Psoas muscle (tissue), 8 donors: ENCODE data around the gene LAMA3. TPM values are rescaled to one million over a fixed set of nuclear protein-coding genes. Genes with fewer than 3 reads are reported as not detected.

Source experiments
- ATAC-seq, 4 donors: fragments of 200-7000 bp; cut with Tn5 transposase; one replicate each; pipeline ENCODE4 v1.9.1; 2020; ENCODE audit warnings: moderate library complexity in 3 of 4, mild to moderate bottlenecking in 2 of 4
- DNase-seq, 2 donors: peaks; one replicate each; pipeline ENCODE4 v3.0.0-alpha.2; 2020
- H3K27ac ChIP-seq: fragments of 200-600 bp; one replicate; pipeline ENCODE4 v1.8.0; 2022
- H3K27me3 ChIP-seq, 3 donors: fragments of 200-600 bp in 1 of 3; one replicate each; pipeline versions ENCODE4 v1.6.1 to v1.8.0; 2013 to 2022; ENCODE audit warnings: low read length in 2 of 3, mild to moderate bottlenecking in 2 of 3, moderate library complexity in 1 of 3; ENCODE audit not compliant: insufficient read depth in 3 of 3
- H3K36me3 ChIP-seq, 2 donors: fragments of 200-600 bp in 1 of 2; one replicate each; pipeline versions ENCODE4 v1.6.1 to v1.8.0; 2013 to 2022; ENCODE audit warnings: low read depth in 1 of 2, mild to moderate bottlenecking in 1 of 2, moderate library complexity in 1 of 2; ENCODE audit not compliant: insufficient read depth in 1 of 2
- H3K4me1 ChIP-seq: fragments of 200-600 bp; one replicate; pipeline ENCODE4 v1.8.0; 2022
- H3K4me3 ChIP-seq: fragments of 200-600 bp; one replicate; pipeline ENCODE4 v1.8.0; 2022; ENCODE audit warnings: mild to moderate bottlenecking
- H3K9me3 ChIP-seq: fragments of 200-600 bp; one replicate; pipeline ENCODE4 v1.8.0; 2022
- CTCF ChIP-seq: fragments of 200-600 bp; IDR thresholded peaks from one replicate; pipeline ENCODE4 v1.8.0; 2022; ENCODE audit warnings: antibody characterized with exemption
- WGBS, 3 donors: extraction: QIAGEN DNeasy Blood & Tissue Kit; methylation state at CpG; one replicate each; pipeline versions ENCODE4 v1.1.6 to v1.1.7; 2013; 5-methylcytosine and 5-hydroxymethylcytosine counted together
- intact Hi-C, 2 donors: fragments of 100-400 bp; cut with DNase I; formaldehyde crosslinking; loops; one replicate each; pipeline versions ENCODE4 v1.11.0 to v1.14.2; 2022
- polyA plus RNA-seq, 3 donors: library from polyadenylated mRNA; stranded (reverse); fragments of 200-250 nt; gene quantifications; one replicate each; pipeline ENCODE4 v1.2.3, GENCODE V29; 2013
- total RNA-seq, 4 donors: library from RNA; stranded (reverse); fragmentation: NEBNext Ultra II Directional in 2 of 4; extraction: Animal tissue kit (Norgen Biotek cat#: 25700) in 2 of 4; gene quantifications; one replicate each; pipeline versions ENCODE4 v1.2.1 to v1.2.4, GENCODE V29; 2021 to 2023
- donor health status: healthy with polysubstance abuse.
- donor health status: DM: no; HTN: no; CAD: no; lungs with moderate emphysema.
- donor health status: Bipolar disorder and iron deficiency.
- donor health status: healthy.
- donor health status: DM: yes; HTN: yes; CAD: no.
- donor health status: DM: no; HTN: no; CAD: no.
- donor health status: DM: no; HTN: no; CAD: no.
- donor health status: DM: yes; HTN: yes; CAD: no.

Gene LAMA3
- total and polyA plus RNA-seq, 7 donors, result 0.49 to 4.2 (median 1.8) TPM

- no peaks in the 10 kb centered on the region for H3K36me3 ChIP-seq
- ATAC-seq (peak in 1 of 4 donors; percentile 46), DNase-seq (no peak)
- H3K4me3 ChIP-seq, result no peak overlapping the region
- no peaks in the 10 kb centered on the region for H3K4me1 ChIP-seq
- TF ChIP-seq CTCF, result peak; percentile 51
- WGBS, 3 donors, result 33 to 38% (median 36%) methylated on average over 4 of the region's 4 CpGs
- no peak overlapping the region for H3K27ac ChIP-seq
- intact Hi-C loops, result loop anchor here in 1 of 2 donors (5.0 to 10.0 kb wide), 3 partner anchors 190 to 298 kb away; no protein-coding TSS in a partner anchor
- H3K9me3 ChIP-seq, result no peaks in the 10 kb centered on the region
- H3K27me3 ChIP-seq, result no peaks in the 10 kb centered on the region
These were observed 123.5 kb downstream of the LAMA3 start for GRCh38 chr18:23812546-23813440.

- intact Hi-C loops, result loop anchor here in 1 of 2 donors (5.0 to 10.0 kb wide), 3 partner anchors 193 to 300 kb away; no protein-coding TSS in a partner anchor
- Histone ChIP-seq H3K4me1 (no peaks in the 10 kb centered on the region), H3K27me3 (no peaks in the 10 kb centered on the region), H3K9me3 (no peaks in the 10 kb centered on the region), H3K27ac (no peak overlapping the region), H3K4me3 (no peak overlapping the region), H3K36me3 (no peaks in the 10 kb centered on the region)
- WGBS, 3 donors, result 54 to 63% (median 57%) methylated on average over 7 of the region's 7 CpGs
- ATAC-seq (peak; percentile 67 to 98 (median 90)), DNase-seq (peak in 1 of 2 donors; percentile 60)
- no peak for TF ChIP-seq CTCF
These were observed 125.8 kb downstream of the LAMA3 start for GRCh38 chr18:23814991-23815614.

DNA sequence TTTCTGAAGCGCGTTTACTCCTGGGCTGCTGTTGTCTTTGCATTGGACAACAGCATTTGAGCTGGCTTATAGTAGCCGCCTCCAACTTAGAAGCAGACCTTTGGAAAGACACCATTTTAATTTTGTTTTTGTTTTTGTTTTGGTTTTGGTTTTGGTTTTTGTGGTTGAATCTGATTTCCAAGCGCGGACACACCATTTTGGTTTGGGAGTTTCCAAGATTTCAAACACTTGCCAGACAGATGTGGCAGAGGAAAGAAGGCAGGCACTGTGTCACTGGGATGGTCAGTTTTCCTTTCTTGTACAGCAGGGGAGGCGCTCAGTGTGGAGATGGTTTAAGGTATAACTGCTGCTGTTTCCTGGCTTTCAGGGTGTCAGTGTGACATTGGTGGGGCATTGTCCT is 126.8 kb downstream of the LAMA3 start:
- no peak overlapping the region for H3K27ac ChIP-seq
- no peak for ATAC-seq
- TF ChIP-seq CTCF, result no peak

DNA sequence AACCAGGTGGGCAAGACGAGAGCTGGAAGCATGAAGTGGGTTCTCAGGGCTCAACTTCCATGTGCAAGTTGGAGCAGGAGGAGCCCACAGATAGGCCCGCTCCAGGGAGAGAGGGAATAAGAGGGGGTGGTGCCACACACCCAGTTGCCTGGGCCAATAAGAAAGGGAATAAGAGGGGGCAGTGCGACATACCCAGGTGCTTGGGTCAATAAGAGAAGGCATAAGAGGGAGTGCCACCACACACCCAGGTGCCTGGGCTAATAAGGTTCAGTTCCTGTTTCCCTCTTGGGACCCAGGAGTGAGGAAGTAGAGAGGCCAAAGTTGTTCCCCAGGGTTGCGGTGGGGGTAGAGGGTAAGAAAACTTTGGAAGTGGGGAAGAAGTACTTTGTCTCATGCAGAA is 127.5 kb downstream of the LAMA3 start:
- H3K27ac ChIP-seq, result no peak overlapping the region
- 92 to 98% (median 94%) methylated on average over 4 of the region's 4 CpGs for WGBS, 3 donors
- H3K27me3 ChIP-seq, result no peaks in the 10 kb centered on the region
- H3K4me1 ChIP-seq, result no peaks in the 10 kb centered on the region
- no peak for ATAC-seq
- intact Hi-C loops, result loop anchor here in 1 of 2 donors (10.0 kb wide), 2 partner anchors 238 to 302 kb away; no protein-coding TSS in a partner anchor
- H3K4me3 ChIP-seq, result no peak overlapping the region
- no peaks in the 10 kb centered on the region for H3K36me3 ChIP-seq
- no peaks in the 10 kb centered on the region for H3K9me3 ChIP-seq
- DNase-seq, result no peak
- no peak for TF ChIP-seq CTCF

More for the DNA sequence above, 126.8 kb downstream of the LAMA3 start:
- H3K9me3 ChIP-seq, result no peaks in the 10 kb centered on the region
- no peak overlapping the region for H3K4me3 ChIP-seq
- no peak for DNase-seq
- H3K27me3 ChIP-seq, result no peaks in the 10 kb centered on the region
- H3K36me3 ChIP-seq, result no peaks in the 10 kb centered on the region
- WGBS, 3 donors, result 94 to 98% (median 97%) methylated on average over 6 of the region's 6 CpGs
- intact Hi-C loops, result loop anchor here in 1 of 2 donors (10.0 kb wide), 2 partner anchors 239 to 301 kb away; no protein-coding TSS in a partner anchor
- H3K4me1 ChIP-seq, result no peaks in the 10 kb centered on the region
